ENCODE measurements around the gene CLSTN2.

Gene CLSTN2

GRCh38 chr3:140053794-140054193 lies 118.8 kb downstream of the CLSTN2 start:
- no peak for DNase-seq (ENCODE audit: low spot score)

DNA sequence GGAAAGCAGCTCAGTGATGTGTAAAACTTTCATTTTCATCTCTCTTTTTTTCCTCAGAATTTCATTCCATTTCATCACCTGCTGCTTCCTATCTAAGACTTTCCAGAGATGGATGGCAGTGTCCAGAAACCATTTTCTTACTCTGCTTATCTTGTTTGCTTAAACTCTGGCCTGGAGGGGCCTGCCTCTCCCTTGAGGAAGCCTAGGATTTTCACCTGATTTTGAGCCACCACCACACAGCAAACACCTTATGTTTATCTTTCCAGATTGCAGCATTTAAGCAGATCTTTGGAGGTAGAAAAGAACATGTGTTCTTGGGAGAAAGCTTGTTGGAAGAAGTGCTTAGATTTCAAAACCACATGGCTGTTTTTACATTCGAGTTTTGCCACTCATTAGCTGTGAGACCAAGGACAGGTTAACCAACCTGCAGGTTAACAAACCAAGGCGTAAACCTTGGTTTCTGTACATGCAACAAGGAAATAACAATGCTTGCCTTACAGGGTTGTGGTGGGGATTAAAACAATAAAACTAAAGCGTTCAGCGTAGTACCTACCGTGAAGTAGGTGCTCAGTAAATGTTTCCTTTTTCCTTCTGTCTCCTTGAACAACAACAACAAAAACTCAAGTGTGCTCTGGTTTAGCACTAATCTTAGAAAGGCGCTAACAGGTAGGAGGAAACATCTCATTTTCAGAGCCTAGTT lies 120.3 kb downstream of the CLSTN2 start:
- no peak for DNase-seq (ENCODE audit: low spot score)

GRCh38 chr3:140056047-140056446 lies 121.1 kb downstream of the CLSTN2 start:
- DNase-seq (ENCODE audit: low spot score): no peak

DNA sequence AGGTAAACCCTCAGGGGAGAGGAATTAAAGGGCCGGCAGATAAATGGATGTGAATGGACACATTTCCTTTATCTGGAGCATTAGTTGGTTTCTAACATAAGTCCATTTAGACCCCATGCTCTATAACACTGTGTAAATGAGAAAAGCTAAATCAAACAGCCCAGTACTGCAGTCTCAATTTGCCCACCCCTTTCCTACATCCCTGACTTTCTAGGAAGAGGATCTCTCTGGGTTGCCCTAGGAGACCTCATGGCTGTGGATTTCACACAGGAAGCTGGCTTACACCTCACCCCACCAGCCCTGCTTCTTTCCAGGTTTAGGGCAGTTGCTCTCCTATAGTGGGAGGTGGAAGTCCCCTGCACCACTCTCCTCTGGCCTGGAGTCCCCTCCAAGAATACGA lies 126.2 kb downstream of the CLSTN2 start:
- no peak for DNase-seq (ENCODE audit: low spot score)

- no peak for DNase-seq (ENCODE audit: low spot score)
These were observed 127.5 kb downstream of the CLSTN2 start for GRCh38 chr3:140062461-140062860.

GRCh38 chr3:140067487-140067886 lies 132.5 kb downstream of the CLSTN2 start:
- DNase-seq (ENCODE audit: low spot score): no peak

- no peak for DNase-seq (ENCODE audit: low spot score)
These were observed 133.6 kb downstream of the CLSTN2 start for GRCh38 chr3:140068494-140069017.

GRCh38 chr3:140073278-140074045 lies 138.5 kb downstream of the CLSTN2 start:
- DNase-seq (ENCODE audit: low spot score): no peak

- no peak for DNase-seq (ENCODE audit: low spot score)
These were observed 141.6 kb downstream of the CLSTN2 start for GRCh38 chr3:140076552-140076951.

GRCh38 chr3:140077406-140077805 lies 142.4 kb downstream of the CLSTN2 start:
- DNase-seq (ENCODE audit: low spot score): no peak

DNA sequence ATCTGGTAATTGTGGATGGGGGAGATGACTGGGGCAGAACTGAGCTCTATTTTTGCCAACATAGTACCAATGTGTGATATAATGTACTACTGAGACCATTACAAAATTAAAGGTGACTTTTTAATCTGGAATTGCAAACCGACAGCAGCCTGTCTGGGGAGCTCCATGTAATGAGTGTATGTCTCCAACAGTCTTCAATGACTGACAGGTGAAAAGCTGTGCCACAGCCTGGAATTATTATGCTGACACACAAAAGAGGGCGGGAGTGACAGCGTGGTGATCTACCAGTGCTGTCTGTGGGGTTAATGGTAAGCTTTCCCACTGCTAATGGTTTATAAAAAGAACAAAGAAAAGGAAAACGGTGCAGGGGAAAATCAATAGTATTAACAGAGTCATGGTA lies 143.4 kb downstream of the CLSTN2 start:
- no peak for DNase-seq (ENCODE audit: low spot score)

DNA sequence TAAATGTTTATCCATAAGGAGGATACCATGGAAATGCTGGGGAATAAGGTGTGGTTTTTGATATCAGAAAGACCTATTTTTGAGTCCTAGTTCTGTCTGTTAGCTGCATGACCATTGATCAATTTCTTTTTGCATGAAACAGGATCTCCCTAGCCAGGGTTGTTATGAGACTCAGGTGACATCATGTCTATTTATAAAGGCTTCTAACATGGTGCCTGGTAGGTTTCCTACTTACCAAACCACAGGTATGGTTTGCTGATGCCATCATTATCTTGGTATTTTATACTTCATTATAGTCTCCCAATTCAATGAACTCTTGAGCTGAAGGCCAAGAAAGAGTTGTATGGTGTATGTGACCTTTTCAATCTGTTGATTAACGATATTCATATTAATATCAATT lies 144.0 kb downstream of the CLSTN2 start:
- DNase-seq (ENCODE audit: low spot score): no peak

DNA sequence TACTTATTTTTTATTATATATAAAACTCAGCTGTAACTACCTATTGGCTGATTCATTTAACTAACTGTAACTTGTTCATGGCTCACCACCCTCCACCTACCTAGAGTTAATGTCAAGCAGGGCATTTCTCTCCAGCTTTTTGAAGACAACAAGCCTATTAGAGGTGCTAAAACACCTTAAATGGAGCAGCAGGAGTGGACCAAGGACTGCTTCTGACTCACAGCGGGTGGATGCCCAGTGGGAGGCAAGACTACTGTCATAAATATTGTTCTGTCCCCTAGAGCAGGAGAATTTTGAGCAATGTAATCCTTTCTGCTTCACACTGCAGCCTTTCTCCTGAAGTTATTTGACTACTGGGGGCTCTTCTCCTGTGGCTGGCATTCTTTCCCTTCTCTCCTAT lies 146.9 kb downstream of the CLSTN2 start:
- DNase-seq (ENCODE audit: low spot score): no peak

DNA sequence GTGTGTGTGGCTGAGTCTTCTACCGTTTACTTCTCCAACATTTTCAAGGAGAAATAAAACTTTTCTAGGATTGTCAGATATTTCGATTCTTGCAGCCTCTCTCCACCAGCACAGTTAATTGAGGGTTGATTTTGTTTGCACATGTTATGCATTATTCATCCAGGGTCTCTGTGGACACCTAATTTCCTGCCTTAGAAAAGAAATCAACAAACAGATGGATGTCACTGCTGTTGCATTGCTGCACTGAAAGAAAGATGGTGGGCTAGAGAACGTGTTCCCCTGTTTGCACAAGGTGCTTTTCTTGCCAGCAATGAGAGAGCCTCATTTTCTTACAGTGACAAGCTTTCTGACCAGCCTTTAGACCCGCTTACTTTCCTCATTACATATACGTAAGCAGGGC lies 150.0 kb downstream of the CLSTN2 start:
- no peak for DNase-seq (ENCODE audit: low spot score)

DNA sequence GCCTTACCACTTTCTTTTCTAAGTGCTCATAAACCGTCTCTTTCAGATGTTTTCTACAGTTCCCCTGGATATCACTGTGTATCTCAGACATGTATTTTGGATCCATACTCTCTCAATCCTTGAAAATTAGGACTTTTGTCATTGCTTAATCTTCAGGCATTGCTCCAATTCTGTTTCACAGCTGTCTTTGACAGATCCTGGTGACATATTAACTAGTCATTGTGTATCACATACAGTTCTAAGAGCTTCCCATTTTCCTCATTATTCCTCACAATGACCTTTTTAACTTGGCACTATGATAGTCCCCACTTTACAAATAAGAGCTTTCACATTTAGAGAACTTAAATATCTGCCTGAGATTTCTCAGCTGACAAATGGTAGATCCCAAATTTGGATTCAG lies 151.7 kb downstream of the CLSTN2 start:
- DNase-seq (ENCODE audit: low spot score): no peak

GRCh38 chr3:140088058-140088457 lies 153.1 kb downstream of the CLSTN2 start:
- no peak for DNase-seq (ENCODE audit: low spot score)

DNA sequence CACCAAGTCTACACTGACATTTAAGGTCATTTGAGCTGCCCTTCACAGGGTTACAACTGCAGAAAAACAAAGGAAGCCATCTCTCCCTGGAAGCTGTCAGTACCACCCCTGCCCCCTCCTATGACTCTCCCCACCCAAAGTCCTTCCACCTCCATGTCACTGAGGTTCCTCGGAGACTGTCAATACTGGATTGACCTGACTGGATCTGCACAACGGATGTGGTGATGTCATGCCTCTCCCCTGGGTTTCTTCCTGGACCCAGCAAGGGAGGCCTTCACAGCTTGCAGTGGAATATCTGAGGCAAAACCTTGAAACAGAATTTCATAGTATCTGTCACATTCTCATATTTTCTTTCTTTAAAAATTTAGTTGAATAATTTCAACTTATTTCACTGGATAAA lies 153.5 kb downstream of the CLSTN2 start:
- DNase-seq (ENCODE audit: low spot score): no peak

- DNase-seq (ENCODE audit: low spot score): no peak
These were observed 154.6 kb downstream of the CLSTN2 start for GRCh38 chr3:140089403-140090072.

DNA sequence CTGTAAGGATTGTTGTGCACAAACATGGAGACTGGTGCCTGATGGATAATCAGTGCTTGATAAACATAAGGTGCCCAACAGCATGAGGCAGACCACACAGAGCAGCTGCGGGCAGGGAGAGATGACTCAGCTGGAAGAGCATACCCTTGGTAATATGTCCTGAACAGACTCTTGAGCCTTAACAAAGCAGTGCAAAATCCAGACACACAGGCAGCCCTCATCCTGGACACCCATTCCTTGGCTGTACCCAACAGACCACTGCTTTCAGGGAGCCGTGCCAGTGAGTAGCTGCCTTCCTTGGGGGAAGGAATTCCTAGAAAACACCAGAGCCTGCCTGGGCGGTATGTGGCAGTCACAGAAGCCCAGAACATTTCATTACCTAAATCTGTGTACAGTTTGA lies 156.2 kb downstream of the CLSTN2 start:
- DNase-seq (ENCODE audit: low spot score): no peak

- DNase-seq (ENCODE audit: low spot score): no peak
These were observed 158.0 kb downstream of the CLSTN2 start for GRCh38 chr3:140092848-140093536.

DNA sequence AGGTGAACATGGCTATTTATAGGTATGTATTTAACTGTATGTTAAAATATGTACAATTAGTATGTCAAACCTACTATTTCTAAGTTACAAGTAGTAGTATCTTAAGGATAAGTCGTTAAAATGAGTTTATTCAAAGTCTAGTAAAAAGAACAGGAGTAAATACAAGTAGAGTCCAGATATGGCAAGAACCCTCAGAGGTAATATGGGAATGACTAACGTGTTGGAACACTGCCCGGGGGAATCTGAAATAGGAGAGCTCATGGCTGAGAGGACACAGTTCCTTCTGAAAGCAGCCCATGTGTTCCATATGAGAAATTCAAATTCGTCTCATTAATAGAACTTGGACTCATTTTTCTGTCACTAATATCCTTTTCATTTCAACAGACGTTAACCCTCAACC lies 158.8 kb downstream of the CLSTN2 start:
- DNase-seq (ENCODE audit: low spot score): no peak

DNA sequence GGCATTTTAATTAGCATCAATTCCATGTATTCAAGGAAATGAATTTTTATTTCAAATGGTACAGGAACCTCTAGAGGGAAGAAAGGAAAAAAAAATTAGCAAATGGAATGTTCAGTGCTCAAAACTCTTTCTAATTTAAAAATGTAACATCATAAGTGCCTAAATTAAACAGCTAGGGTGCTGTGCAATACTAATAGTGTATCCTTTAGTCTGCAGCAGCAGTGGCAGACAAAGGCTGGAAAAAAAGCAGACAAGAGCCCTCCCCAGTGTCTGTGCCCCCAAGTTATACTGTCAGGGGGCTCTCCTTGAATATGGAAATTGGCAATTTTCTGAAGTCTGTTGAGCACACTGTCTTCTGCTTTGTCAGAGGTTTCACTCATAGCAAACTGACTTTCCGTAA lies 159.5 kb downstream of the CLSTN2 start:
- no peak for DNase-seq (ENCODE audit: low spot score)

Measured in D341Med (cell line).